MM.1S (cell line): ENCODE measurements around the gene LRCH1.

ENCODE experiments used
- EZH2 ChIP-seq: fragments of 300-600 bp; sonication (generic); optimal IDR thresholded peaks from 2 replicates; pipeline ENCODE3; 2017; ENCODE audit warnings: low read depth, mild to moderate bottlenecking, antibody characterized with exemption, low read length, mixed read lengths
- EZH2phosphoT487 ChIP-seq: fragments of 300-600 bp; sonication (generic); IDR thresholded peaks from 2 replicates; pipeline ENCODE4 v1.6.1; 2018; ENCODE audit warnings: antibody characterized with exemption, low read length
- TF ChIP-seq, protein P1 (sequence below): fragments of 300-600 bp; sonication (generic); IDR thresholded peaks from 2 replicates; pipeline ENCODE4 v1.5.1; 2016; ENCODE audit warnings: antibody characterized with exemption, low read length, mixed read lengths

DNA sequence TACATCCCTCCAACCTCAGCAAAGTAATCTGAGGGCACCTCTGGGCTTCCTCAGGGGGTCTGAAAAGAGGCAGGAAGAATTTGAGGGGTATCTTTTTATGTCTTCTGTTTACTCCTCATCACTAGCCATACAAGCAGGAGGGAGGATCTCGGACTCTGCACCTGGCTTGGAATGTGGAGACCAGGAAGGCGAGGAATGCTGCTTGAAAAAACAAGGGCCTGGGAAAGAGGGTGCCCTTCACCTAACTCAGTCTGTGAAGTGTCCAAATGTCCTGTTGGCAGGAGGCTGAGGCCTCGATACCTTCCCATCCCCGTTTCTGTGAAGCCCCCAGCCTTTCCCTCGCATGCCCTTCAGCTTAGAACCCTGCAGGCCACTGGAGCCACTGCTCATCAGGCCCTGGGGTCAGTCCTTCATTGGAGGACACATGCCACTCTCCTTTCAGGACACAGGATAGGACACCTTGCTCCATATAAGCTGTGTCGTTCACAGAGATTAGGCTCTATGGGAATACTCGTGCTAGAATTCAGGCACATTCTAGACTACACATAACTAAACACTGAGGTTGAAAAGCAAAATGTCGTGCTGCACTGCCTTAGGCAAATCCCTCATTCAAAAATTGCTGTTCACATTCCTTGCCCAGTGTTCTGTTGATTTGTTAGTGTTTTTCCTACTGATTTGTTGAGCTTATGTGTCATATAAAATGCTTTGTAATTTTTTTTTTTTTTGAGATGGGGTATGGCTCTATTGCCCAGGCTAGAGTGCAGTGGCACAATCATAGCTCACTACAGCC lies 194.3 kb downstream of the LRCH1 start:
- TF ChIP-seq EZH2 (no peak), EZH2phosphoT487 (no peak)
- TF ChIP-seq, protein P1, sequence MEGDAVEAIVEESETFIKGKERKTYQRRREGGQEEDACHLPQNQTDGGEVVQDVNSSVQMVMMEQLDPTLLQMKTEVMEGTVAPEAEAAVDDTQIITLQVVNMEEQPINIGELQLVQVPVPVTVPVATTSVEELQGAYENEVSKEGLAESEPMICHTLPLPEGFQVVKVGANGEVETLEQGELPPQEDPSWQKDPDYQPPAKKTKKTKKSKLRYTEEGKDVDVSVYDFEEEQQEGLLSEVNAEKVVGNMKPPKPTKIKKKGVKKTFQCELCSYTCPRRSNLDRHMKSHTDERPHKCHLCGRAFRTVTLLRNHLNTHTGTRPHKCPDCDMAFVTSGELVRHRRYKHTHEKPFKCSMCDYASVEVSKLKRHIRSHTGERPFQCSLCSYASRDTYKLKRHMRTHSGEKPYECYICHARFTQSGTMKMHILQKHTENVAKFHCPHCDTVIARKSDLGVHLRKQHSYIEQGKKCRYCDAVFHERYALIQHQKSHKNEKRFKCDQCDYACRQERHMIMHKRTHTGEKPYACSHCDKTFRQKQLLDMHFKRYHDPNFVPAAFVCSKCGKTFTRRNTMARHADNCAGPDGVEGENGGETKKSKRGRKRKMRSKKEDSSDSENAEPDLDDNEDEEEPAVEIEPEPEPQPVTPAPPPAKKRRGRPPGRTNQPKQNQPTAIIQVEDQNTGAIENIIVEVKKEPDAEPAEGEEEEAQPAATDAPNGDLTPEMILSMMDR = no peak
